Measurements from ENCODE around the gene OVOL1.

Gene OVOL1

DNA sequence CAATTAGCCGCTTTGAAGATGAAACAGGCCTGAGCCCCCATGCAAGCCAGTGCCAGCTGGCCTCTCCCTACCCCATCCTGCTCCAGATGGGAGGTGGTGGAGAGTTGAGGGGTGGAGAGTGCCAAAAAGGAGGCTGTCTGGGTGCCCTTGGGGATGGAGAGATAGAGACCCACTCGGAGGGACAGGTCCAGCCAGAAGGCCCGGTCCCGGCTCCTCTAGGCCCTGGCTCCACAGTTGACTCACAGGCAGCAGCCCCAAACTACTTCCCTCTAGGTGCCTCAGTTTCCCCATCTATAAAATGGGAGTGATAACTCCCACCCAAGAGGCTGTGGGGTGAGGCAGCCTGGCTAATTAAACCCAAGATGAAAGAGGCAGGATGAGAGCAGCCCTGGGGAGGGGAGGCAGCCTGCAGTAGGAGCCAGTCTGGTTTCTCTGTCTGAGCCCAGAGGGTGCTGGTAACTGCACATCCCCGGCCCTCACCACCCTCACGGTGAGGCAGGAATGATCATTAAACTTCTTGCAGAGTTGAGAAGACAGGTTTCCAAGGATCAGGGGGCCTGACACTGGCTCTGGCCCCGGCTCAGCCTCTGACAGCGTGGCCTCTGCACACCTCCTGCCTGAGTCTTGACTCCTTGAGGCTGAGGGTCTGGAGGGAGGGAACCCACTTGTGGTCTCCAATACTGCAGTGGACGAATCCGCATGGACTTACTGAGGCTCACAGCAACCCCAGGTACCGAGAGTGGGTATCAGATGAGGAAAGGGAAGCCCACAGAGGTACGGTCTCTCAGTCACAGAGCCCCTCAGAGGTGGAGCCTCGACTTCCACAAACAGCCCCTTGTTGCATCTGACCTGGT is 4.7 kb upstream of the OVOL1 start:
- Mint-ChIP-seq H3K36me3 (ENCODE audit: low read depth) (no peaks in the 10 kb centered on the region), H3K9me3 (no peaks in the 10 kb centered on the region), H3K4me1 (peaks cover 25% of the 10 kb centered on the region)

DNA sequence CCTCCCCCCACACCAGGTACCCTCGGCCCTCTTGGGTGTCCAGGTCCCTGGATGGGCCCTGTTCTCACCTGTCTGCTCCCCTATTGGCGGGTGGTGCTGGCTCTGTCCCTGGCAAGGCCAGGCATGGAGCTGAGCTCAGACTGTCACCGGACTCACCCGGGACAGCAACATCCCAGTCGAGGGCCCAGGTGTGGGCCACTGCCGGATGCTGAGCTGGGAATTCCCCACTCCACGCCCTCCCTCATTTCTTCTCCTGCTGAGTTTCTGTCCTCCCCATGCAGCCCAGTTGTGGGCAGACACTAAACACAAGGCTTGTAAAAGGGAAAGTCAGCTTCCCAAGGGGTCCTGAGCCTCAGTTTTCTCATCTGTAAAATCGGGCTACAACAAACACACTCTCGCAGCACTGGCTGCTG is 4.0 kb upstream of the OVOL1 start:
- no peaks in the 10 kb centered on the region for H3K36me3 Mint-ChIP-seq (ENCODE audit: low read depth)
- DNase-seq (no peak), ATAC-seq (no peak)
- H3K4me1 Mint-ChIP-seq = peaks cover 24% of the 10 kb centered on the region
- H3K4me3 Mint-ChIP-seq = no peak overlapping the region
- no peaks in the 10 kb centered on the region for H3K9me3 Mint-ChIP-seq
- H3K27me3 Mint-ChIP-seq = peaks cover 32% of the 10 kb centered on the region
- H3K27ac Mint-ChIP-seq = no peak overlapping the region

More for the DNA sequence above, 4.7 kb upstream of the OVOL1 start:
- Mint-ChIP-seq H3K27me3 (peaks cover 31% of the 10 kb centered on the region), H3K27ac (no peak overlapping the region), H3K4me3 (no peak overlapping the region)
- DNase-seq (no peak), ATAC-seq (no peak)

DNA sequence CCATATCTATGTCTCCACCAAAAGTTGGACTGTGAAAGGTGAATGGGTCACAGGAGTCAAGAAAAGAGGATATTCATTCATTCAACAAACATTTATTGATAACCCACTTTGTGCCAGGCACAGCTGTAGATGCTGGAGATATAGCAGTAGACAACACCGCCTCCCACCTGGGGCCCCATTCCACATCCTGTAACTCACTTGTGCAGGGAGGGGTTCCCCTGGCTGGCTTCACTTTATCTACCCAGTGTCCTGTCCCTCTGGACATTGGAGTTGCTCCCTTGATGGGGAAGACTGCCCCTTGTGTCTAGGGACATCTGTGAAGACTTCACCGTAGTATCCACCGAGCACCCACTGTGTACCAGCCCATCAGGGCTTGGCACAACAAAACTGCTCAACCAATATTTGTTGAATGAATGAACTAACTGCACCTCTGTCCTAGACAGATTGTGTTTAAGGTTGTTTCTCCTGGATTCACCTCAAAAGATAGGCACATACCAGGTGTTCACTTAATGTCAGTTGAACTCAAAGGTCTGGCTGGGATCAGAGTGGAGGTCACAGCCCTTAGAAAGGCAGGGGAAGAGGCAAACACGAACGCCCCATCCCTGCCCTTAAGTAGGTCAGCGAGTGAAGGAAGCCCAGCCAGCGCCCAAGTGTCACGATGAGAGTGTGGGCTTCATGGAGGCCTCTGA is 1.4 kb upstream of the OVOL1 start:
- peaks cover 24% of the 10 kb centered on the region for H3K4me1 Mint-ChIP-seq
- no peak for ATAC-seq
- peak overlapping the region; percentile 30 for H3K4me3 Mint-ChIP-seq
- no peaks in the 10 kb centered on the region for H3K9me3 Mint-ChIP-seq
- no peaks in the 10 kb centered on the region for H3K36me3 Mint-ChIP-seq (ENCODE audit: low read depth)
- H3K27me3 Mint-ChIP-seq = peaks cover 52% of the 10 kb centered on the region
- no peak for DNase-seq
- no peak overlapping the region for H3K27ac Mint-ChIP-seq

DNA sequence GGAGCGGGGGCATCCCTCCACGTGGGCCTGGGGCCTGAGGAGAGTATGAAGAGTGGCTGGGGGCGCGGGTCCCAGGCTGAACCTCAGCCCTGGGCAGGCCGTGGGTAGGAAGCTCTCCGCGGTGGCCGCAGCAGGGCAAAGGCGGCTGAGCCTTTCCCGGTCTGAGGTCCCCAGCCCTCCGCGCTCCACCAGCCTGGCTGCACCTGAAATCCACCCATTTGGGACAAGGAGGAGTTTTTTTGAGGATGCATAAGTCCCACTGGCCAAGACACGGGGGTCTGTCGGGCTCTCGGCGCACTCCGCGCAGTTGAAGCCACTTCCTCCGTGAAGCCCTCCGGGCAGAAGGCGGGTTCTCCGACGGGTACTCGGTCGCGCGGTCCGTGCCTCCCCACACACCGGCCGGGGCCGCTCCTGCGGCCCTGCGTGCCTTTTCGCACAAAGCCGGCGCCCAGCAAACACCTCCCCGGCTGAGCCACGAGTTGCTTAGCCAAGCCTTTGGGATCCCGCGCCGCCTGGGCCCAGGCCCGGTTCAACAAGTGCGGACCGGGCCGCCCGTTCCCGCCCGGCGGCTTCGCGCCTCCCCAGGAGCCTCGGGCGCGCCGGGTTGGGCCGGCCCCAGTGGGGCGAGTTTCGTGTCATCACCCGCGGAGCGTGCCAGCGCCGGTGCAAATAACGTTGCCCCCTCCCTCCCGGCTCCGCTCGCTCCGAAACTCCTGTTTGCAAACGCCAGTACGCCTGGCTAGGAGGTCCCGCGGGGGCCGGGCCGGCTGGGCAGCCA is 666 bp upstream of the OVOL1 start:
- H3K4me1 Mint-ChIP-seq = peaks cover 25% of the 10 kb centered on the region
- ATAC-seq (no peak), DNase-seq (no peak)
- H3K4me3 Mint-ChIP-seq = peak overlapping the region; percentile 30
- H3K9me3 Mint-ChIP-seq = no peaks in the 10 kb centered on the region
- no peaks in the 10 kb centered on the region for H3K36me3 Mint-ChIP-seq (ENCODE audit: low read depth)
- no peak overlapping the region for H3K27ac Mint-ChIP-seq
- H3K27me3 Mint-ChIP-seq = peaks cover 56% of the 10 kb centered on the region

DNA sequence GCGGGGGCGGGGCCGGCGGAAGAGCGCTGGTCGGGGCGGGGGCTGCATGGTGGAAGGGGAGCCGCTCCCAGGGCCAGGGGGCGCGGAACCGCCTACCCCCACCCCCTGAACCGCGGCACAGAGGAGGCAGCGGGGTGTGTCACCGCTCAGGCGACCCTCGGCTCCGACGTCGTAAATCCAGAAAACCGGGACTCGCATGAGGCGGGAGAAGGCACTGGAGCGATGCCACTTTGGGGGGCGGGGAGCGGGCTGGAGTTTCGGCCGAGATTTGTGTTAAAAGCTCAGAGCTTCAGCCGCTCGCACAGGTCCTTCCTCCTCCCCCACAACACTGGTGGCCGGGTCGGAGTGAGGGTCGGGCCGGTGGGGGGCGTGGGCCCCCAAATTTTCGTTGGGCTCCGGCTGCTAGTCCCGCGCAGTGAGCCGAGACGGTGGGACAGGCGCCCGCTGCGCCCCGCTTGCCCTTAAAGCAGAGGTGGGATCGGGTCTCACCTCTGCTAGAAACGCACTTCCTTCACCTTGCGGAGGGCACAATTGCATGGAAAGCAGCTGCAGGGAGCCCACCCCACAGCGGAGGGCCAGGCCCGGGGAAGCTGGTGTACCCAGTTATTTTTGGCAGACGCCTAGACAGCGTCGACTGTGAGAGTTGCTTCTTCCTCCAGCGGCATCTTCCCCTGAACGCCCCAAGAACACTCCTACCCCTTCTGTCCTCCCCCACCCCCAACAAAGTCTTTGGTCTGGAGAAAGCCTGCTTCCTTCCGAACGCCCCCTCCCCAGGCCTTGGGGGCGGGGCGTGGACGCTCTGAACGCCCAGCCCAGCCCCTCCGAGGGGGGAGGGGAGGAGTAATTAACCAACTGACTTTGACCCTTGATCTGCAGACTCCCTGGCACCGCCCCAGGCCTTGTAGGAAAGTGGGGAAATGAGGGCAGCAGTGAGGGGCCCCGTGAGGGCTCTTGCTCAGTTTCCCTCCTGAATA is 1.1 kb downstream of the OVOL1 start:
- ATAC-seq (no peak), DNase-seq (no peak)
- Mint-ChIP-seq H3K4me3 (peak overlapping the region; percentile 59), H3K36me3 (ENCODE audit: low read depth) (no peaks in the 10 kb centered on the region), H3K4me1 (peaks cover 30% of the 10 kb centered on the region), H3K27me3 (peaks cover 52% of the 10 kb centered on the region), H3K27ac (peak overlapping the region; percentile 60), H3K9me3 (no peaks in the 10 kb centered on the region)

DNA sequence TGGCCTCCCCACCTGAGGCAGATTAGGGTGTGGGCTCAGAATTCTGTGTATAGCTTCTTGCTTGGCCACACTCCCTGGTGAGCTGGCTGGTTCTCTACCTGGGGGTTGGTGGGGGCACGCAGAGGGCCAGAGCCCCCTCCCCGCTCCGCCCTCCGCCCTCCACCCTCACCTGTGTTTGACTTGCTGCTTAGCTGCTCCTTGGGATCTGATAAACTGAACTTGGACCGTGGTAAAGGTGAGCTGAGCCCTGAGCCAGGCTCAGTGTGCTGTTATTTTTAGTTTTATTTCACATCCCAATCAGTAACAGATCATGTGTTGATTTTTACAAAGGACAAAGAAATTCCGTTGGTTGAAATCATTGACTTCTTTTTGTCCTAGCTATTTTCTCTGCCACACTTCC is 2.0 kb downstream of the OVOL1 start:
- no peaks in the 10 kb centered on the region for H3K36me3 Mint-ChIP-seq (ENCODE audit: low read depth)
- ATAC-seq (no peak), DNase-seq (no peak)
- H3K4me3 Mint-ChIP-seq = no peak overlapping the region
- H3K27me3 Mint-ChIP-seq = peaks cover 46% of the 10 kb centered on the region
- no peaks in the 10 kb centered on the region for H3K9me3 Mint-ChIP-seq
- H3K27ac Mint-ChIP-seq = no peak overlapping the region
- peaks cover 26% of the 10 kb centered on the region for H3K4me1 Mint-ChIP-seq

DNA sequence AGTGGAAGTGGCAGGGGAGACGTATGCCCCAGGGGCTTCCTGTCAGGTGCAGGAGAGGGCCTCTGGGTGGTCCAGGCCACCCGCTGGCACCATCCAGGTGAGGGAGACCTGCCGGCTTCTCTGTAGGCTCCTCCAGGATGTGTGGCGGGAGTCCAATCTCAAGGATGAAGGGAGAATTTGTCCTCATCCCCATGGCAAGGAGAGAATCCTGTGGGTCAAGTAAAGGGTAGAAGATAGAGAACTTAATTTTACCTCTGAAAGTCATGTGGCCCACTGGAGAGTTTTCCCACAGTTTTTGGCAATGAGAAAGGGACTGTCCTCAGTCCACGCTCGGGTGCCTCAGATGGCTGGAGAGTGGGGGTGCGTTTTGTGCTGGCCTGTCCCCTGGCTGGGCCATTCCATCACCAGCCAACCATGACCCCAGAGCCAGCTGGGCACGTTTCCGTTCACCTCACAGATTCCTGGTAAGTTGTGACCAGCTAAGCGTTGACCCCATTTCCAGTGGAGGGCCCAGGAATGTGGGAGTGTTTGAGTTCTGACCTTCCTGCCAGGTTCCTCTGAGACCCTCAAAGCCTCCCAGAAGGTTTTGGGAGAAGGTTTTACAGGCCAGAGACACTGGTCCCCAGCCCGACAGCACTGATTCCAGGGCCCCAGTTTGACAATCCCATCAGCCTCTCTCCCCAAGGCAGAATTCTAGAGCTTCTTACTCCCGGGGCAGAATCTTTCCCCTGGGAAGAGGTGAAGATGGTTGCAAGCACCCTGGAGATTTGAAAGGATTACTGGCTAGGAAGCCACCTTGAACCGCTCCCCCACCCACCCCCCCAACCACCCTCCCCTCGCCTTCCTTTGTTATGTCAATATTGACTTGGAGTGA is 2.6 kb downstream of the OVOL1 start:
- Mint-ChIP-seq H3K27ac (no peak overlapping the region), H3K4me1 (peaks cover 26% of the 10 kb centered on the region)

DNA sequence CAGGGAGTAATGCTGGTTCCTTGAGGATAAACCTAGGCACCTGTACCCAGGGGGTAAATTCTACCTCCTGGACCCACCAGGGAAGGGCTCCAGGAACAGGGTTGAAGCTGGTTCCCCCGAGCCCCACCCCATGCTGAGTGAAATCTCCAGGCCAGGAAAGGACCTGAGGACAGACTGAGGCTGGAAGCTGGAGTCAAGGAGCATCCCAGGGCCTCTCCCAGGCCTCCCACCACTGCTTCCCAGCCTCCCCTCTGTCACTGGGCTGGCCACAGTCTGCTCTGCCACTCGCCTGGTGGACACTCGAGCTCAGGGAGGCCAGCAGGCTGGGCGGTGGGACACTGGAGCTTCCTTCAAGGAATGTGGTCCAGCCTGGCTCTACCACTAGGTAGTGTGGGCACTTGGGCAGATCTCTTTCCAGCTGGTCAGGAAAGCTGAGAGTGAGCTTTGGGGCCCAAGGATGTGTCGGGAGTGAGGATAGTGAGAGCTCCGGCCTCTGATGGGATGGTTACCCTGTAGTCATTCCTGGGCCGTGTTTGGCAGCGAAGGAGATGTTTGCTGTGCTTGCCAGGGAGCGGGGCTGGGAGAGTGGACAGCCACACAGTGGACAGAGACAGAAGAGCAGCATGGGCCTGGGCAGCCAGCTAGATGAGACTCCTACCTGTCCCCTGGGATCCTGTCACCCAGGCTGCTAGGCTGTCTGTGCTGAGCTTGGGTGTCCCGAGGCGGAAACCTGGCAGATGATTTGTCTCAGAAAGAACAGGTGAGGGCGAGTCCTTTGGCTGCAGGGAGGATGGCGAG is 3.4 kb downstream of the OVOL1 start:
- Mint-ChIP-seq H3K27ac (no peak overlapping the region), H3K27me3 (peaks cover 35% of the 10 kb centered on the region), H3K4me1 (peaks cover 24% of the 10 kb centered on the region), H3K9me3 (no peaks in the 10 kb centered on the region), H3K4me3 (no peak overlapping the region), H3K36me3 (ENCODE audit: low read depth) (no peaks in the 10 kb centered on the region)
- DNase-seq (no peak), ATAC-seq (no peak)

More for the DNA sequence above, 2.6 kb downstream of the OVOL1 start:
- Mint-ChIP-seq H3K27me3 (peaks cover 41% of the 10 kb centered on the region), H3K9me3 (no peaks in the 10 kb centered on the region), H3K36me3 (ENCODE audit: low read depth) (no peaks in the 10 kb centered on the region), H3K4me3 (no peak overlapping the region)
- DNase-seq (no peak), ATAC-seq (no peak)

DNA sequence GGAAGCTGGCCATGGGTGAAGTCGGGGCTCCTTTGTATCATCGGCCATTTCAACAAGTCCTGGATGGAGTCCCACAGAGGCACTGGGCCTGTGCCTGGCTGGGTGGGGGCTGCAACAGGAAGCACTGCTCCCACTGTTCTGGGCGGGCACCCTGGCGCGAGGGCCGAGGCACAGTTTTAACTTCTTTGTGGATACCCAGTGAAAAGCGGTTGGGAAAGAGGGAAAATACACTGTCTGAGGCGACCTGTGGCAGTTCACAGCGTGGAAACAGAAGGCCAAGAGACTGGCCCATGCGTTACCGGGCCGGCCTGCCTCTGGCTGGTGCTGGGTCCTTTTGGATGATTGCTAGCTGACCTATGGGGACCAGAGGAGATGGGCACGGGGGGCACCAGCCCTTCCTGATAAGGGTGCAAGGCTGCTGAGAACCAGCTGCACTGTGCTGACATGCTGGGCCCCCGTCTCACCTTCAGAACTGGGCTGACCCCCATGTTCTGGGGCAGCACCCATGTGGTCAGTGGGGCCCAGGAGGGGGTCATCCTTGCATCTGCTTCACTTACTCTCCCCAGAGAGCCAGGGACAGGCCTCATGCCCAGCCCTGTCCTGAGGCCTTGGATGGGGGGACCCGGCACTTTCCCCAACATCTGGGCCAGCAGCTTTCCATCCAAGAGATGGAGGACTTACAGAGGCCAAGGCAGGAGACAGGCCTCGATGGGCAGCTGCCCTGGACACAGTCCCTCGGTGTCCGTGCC is 4.2 kb downstream of the OVOL1 start:
- Mint-ChIP-seq H3K4me3 (no peak overlapping the region), H3K27ac (no peak overlapping the region), H3K9me3 (no peaks in the 10 kb centered on the region), H3K27me3 (peaks cover 27% of the 10 kb centered on the region), H3K4me1 (peaks cover 16% of the 10 kb centered on the region), H3K36me3 (ENCODE audit: low read depth) (no peaks in the 10 kb centered on the region)
- DNase-seq (no peak), ATAC-seq (no peak)

DNA sequence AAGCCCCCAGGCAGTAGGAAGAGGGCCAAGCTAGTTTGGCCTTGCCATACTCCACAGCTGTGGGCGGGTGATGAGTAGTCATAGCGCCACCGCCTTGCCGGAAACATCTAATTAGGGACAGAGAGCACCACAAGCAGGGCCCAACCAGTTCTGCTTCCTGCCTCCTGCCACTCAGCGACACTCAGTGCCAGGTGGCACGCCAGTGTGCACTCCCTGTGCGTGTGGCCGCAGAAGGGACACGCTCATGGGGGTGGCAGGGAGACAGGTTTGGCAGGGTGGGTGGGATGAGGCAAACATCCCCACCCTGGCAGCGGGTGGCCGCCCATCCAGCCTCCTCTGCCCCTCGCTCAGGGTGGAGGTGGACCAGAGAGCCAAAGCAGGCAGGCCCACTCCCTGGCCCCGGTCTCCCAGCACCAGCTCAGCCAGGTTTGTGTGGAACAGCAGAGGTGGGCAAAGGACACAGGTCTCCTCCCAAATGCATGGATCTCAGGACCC is 4.9 kb downstream of the OVOL1 start:
- Mint-ChIP-seq H3K4me3 (no peak overlapping the region), H3K36me3 (ENCODE audit: low read depth) (no peaks in the 10 kb centered on the region), H3K27me3 (peaks cover 32% of the 10 kb centered on the region), H3K9me3 (no peaks in the 10 kb centered on the region), H3K4me1 (peaks cover 16% of the 10 kb centered on the region), H3K27ac (no peak overlapping the region)
- DNase-seq = peak; percentile 68
- ATAC-seq = peak; percentile 94

DNA sequence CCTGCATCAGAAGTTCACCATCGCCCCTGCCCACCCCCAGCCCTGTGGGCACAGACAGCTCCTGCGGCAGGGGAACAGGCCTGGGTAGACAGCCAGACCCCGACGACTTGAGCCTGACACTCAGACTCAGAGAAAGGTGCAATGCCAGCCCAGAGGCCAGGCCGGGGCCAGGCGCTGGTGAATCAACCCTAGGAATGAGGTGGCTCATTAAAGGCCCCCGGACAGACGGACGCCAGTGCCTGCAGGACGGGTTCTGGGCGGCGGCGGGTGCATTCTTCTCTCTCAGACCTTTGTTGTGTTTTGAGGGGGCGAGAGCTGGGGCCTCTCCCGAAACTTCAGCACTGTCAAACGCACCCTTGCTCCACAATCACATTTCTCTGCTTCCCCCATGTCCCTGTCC is 5.6 kb downstream of the OVOL1 start:
- H3K27ac Mint-ChIP-seq = no peak overlapping the region
- H3K4me1 Mint-ChIP-seq = peaks cover 14% of the 10 kb centered on the region
- H3K27me3 Mint-ChIP-seq = peaks cover 29% of the 10 kb centered on the region
- ATAC-seq (no peak), DNase-seq (no peak)
- H3K9me3 Mint-ChIP-seq = no peaks in the 10 kb centered on the region
- no peak overlapping the region for H3K4me3 Mint-ChIP-seq
- no peaks in the 10 kb centered on the region for H3K36me3 Mint-ChIP-seq (ENCODE audit: low read depth)

DNA sequence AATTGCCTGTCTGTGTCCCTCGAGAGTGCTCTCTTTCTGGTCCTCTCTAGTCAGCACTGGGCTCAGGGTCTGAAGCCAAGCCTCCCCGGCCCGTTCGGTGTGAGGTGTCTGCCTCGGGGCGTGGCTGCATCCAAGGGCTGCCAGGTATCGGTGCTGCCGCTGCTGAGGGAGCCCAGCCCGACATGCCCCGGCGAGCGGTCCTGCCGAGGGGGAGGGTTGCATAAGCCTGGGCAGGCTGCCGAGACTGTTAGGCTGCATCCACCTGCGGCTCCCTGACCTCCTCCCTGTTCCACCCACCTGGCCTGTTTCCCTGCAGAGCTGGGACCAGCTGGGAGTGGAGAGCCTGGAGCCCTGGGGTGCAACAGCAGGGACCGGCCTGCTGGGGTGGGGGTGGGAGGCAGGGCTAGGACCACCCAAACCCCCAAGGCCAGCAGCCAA is 6.3 kb downstream of the OVOL1 start:
- DNase-seq (no peak), ATAC-seq (no peak)
- Mint-ChIP-seq H3K4me1 (peaks cover 12% of the 10 kb centered on the region), H3K27ac (no peak overlapping the region), H3K9me3 (no peaks in the 10 kb centered on the region), H3K4me3 (no peak overlapping the region), H3K27me3 (peaks cover 26% of the 10 kb centered on the region), H3K36me3 (ENCODE audit: low read depth) (no peaks in the 10 kb centered on the region)
